Transverse colon (tissue), 4 donors: ENCODE results near the gene SCN9A.

Experiments
- EP300 ChIP-seq: sonication (generic); formaldehyde crosslinking; IDR thresholded peaks from one replicate; pipeline ENCODE4 v1.6.1; 2017; ENCODE audit warnings: antibody characterized with exemption, low read depth
- POLR2A ChIP-seq: fragments of 450-650 bp; IDR thresholded peaks from one replicate; pipeline ENCODE4 v1.6.1; 2016; ENCODE audit warnings: antibody characterized with exemption, mild to moderate bottlenecking, moderate library complexity
- POLR2AphosphoS5 ChIP-seq, 3 donors: sonication (generic); formaldehyde crosslinking; IDR thresholded peaks; one replicate each; pipeline ENCODE4 v1.6.1; 2016; ENCODE audit warnings: antibody characterized with exemption in 3 of 3
- TF ChIP-seq, protein P1 (sequence below), 5 experiments: fragments of 200-600 bp in 3 of 5; fragments of 450-650 bp in 2 of 5; sonication (generic) in 3 of 5; IDR thresholded peaks; 1 replicate in 2 of 5; 2 replicates in 3 of 5; pipeline ENCODE4 v1.5.1; 2016 to 2017; ENCODE audit warnings: antibody characterized with exemption in 5 of 5, inconsistent platforms in 3 of 5, mild to moderate bottlenecking in 2 of 5, moderate library complexity in 1 of 5

GRCh38 chr2:166410828-166411472 is 35.2 kb upstream of the SCN9A start:
- TF ChIP-seq, protein P1, sequence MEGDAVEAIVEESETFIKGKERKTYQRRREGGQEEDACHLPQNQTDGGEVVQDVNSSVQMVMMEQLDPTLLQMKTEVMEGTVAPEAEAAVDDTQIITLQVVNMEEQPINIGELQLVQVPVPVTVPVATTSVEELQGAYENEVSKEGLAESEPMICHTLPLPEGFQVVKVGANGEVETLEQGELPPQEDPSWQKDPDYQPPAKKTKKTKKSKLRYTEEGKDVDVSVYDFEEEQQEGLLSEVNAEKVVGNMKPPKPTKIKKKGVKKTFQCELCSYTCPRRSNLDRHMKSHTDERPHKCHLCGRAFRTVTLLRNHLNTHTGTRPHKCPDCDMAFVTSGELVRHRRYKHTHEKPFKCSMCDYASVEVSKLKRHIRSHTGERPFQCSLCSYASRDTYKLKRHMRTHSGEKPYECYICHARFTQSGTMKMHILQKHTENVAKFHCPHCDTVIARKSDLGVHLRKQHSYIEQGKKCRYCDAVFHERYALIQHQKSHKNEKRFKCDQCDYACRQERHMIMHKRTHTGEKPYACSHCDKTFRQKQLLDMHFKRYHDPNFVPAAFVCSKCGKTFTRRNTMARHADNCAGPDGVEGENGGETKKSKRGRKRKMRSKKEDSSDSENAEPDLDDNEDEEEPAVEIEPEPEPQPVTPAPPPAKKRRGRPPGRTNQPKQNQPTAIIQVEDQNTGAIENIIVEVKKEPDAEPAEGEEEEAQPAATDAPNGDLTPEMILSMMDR (IDR thresholded peaks at IDR 0.05), result no peak
- no peak for TF ChIP-seq POLR2A
- TF ChIP-seq POLR2AphosphoS5 (IDR thresholded peaks at IDR 0.05), result no peak
- no peak for TF ChIP-seq EP300
